ENCODE results near the gene OPN1MW3.
"Not testable (repeated sequence)": the region's sequence is repeated elsewhere in the genome, so short reads cannot be mapped to it uniquely, and the experiment has no call there.

GRCh38 chrX:154263072-154263471 is 5.7 kb downstream of the OPN1MW3 start:
- TF ChIP-seq POLR2A (IDR thresholded peaks at IDR 0.05; ENCODE audit: low read length); GATA1 (IDR thresholded peaks at IDR 0.05; ENCODE audit: low read depth, low read length): not testable (repeated sequence)

Data from erythroblast (primary cell).